Esophagus squamous epithelium (tissue), 4 donors: ENCODE measurements around the gene PHEX.

Source experiments
- CTCF ChIP-seq, 6 experiments: fragments of 450-650 bp in 4 of 6; fragments of 200-600 bp in 2 of 6; sonication (generic) in 2 of 6; IDR thresholded peaks; one replicate each; pipeline ENCODE4 v1.5.1; 2016 to 2019; ENCODE audit warnings: antibody characterized with exemption in 6 of 6, mild to moderate bottlenecking in 4 of 6, moderate library complexity in 4 of 6
- POLR2A ChIP-seq, 4 donors: fragments of 450-650 bp; IDR thresholded peaks; one replicate each; pipeline ENCODE4 v1.6.1; 2017; ENCODE audit warnings: antibody characterized with exemption in 4 of 4, mild to moderate bottlenecking in 4 of 4, moderate library complexity in 3 of 4

- TF ChIP-seq CTCF (IDR thresholded peaks at IDR 0.05) (no peak), POLR2A (IDR thresholded peaks at IDR 0.05) (no peak)
Measured at GRCh38 chrX:22164770-22165388, 132.8 kb downstream of the PHEX start.
